DMS79 (cell line): Measurements from ENCODE around the gene GNPDA2.
A peak's percentile ranks its signal among the peaks of the same experiment; 100 is the strongest.
"Not testable (repeated sequence)": the region's sequence is repeated elsewhere in the genome, so short reads cannot be mapped to it uniquely, and the experiment has no call there.

Source experiments
- DNase-seq: peaks from one replicate; lab custom pipeline; 2025; lab: John Stamatoyannopoulos, UW

GNPDA2 gene

GRCh38 chr4:44726038-44726871 is at the start of gene GNPDA2:
Gene GNPDA2 (minus strand): TSS chr4:44726556. CDS start chr4:44722207, 4,349 bp downstream.
- DNase-seq = peak; percentile 29

GRCh38 chr4:44772340-44772739 is 46.0 kb upstream of the GNPDA2 start:
- DNase-seq = no peak

DNA sequence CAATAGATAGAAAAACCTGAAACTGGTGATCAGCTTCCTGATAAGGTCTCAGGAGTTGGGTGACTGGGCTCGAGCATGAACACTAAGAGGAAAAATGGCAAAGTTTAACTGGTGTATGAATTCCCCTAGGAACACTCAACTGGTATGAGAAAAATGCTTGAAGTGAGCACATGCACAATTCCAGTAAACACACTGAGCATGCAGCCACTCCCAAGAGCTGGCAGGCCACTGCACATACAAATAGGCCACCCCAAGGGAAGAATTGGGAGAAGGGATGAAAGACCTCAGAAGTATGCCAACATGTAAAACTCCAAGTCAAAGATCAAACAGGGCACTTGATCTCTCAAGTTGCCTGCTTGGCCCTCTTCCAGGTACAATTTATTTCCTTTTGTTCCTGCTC is 45.4 kb upstream of the GNPDA2 start:
- no peak for DNase-seq

DNA sequence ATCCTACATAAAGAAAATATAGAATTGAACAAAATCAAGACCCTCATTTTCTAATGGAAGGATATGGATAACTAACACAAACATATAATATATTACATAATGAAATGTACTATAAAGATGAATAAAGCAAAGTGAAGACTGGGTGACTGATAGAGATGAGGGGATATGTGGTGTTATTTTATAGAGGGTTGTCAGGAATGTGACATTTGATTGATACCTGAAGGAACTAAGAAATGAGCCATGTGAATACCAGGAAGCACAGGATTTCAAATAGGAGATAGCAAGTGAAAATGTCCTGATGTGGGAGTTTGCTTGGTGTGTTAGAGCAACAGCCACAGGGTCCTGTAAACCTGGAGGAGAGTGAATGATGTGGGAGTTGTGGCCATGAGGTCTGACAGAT is 40.1 kb upstream of the GNPDA2 start:
- DNase-seq = no peak

DNA sequence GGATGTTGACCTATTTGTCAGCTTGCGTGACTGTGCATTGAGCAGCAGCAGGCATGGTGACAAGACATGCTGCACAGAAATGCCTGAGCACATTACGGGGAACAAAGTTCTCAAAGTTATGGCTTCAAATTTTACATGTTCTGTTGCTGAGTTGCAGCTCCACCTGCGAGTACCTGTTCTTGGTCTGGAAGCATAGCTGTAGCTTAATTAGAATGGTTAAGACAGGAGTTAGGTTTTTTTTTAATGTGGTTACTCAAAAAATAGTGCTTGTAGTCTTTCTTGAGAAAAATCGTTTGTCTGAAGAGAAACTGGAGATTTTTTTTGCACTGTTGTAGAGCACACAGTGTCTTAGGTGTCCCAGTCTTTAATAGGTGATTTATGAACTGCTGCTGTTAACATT is 38.8 kb upstream of the GNPDA2 start:
- no peak for DNase-seq

DNA sequence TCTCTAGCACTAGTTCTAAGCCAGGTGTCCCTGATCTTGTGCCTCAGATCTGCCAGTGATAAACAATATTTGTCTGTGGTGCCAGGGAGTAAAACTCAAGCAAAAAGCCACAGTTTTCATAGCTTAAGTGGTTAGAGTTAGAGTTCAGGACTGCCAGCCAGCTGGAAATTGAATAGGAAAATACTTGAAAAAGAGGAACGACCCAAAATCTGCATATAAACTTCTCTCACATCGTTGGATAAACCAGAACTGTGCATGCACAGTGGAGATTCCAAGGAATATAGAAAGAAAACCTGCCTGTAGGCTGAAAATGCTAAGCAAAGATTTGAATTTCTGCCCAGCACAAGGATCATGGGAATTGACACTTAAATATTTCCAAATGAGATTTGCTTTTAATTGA is 35.0 kb upstream of the GNPDA2 start:
- DNase-seq = no peak

DNA sequence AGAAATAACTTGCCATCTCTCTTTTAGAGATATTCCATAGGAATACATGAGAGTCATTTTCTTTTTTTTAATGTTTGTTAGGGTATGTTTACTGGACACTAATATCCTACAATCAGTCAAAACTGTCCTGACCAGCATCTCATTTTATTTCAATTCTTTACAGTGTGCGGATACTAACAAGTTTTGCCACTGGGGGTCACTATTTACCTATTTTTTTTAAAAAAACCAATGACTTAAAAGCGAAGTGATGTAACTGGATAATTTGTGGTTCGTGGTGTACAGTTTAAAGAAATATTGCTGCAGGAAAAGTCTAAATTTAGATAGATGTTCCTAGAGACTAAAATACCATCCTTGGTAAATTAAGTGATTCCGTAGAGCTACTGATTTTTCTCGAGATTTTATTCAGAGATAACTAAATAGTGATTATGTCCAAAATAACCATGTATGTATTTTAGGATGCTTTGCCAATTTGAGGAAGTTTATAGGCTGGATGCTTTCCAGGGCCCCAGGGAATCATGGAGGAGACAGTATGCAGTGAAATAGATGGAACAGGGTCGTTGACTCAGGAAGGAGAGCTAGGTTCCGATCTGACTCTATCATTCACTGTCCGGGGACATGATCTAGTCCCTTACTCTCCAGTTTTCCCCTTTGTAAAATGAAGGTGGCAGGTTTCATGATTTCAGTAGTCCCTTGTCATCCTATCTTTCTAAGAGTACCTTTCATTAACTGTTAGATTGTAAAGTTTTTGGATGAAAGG is 34.0 kb upstream of the GNPDA2 start:
- DNase-seq = no peak

GRCh38 chr4:44756559-44756958 is 30.2 kb upstream of the GNPDA2 start:
- DNase-seq = no peak

DNA sequence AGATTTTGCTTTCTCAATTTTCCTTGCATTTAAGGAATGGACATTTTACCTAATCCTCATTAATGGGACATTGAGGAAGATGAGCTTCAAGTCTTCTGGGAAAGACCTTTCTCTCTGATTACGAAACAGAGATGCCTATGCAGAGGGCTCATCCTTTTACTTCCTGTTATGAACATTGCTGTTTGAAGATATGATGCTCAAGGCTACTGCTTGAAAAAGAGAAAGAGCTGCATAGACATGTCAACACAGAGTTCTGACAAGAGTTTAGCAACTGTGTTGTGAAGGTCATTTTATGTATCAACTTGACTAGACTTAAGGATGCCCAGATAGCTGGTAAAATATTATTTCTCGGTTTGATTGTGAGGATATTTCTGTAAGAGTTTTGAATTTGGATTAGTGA is 13.8 kb upstream of the GNPDA2 start:
- DNase-seq = no peak

GRCh38 chr4:44738615-44739014 is 12.3 kb upstream of the GNPDA2 start:
- DNase-seq = no peak

DNA sequence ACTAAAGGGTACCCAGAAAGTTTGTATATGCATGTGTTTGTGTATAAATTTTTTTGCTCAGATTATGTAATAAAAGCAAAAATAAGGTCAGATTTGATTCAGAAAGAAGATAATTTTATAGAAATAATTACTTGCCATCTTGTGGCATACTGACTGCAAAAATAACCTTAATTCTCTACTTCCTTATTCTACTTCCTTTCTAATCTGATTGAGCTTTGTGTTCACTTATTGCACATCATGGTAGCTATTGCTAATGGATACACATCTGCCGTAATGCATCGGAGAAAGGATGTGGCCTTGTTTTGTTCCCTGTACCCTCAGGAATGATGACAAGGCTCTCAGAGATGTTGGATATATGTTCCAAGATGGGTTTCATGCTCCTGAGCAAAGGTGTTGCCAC is 10.5 kb upstream of the GNPDA2 start:
- DNase-seq = no peak

DNA sequence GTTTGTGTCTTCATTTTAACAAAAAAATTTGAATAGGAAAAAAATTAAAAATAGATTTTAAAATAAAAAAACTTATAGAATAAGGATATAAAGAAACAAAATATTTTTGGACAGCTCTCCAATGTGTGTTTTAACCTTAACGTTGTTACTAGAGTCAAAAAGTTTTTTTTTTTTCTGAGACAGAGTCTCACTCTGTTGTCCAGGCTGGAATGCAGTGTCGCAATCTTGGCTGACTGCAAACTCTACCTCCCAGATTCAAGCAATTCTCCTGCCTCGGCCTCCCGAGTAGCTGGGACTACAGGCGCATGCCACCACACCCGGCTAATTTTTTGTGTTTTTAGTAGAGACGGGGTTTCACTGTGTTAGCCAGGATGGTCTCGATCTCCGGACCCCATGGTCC is 2.3 kb upstream of the GNPDA2 start:
- DNase-seq = not testable (repeated sequence)

- DNase-seq = no peak
Measured at GRCh38 chr4:44727471-44727870, 1.1 kb upstream of the GNPDA2 start.

GRCh38 chr4:44725726-44726037 is 674 bp downstream of the GNPDA2 start:
- no peak for DNase-seq

DNA sequence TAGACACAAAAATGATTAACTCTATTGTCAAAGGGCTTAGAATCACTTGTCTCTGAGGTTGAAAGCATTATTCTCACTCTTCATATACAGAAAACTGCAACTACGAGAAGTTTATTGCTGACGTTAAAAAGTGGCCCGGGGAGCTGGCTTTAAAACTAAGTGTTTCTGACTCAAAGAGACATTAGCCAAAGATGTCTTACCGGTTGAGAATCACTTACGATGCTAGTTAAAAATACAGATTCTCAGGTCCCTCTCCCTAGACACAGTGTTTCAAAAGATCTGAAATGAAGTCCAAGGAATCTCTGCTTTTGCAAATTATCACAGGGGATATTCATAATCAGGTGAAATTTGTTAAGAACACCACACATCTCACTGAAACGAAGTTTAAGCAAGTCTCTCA is 1.2 kb downstream of the GNPDA2 start:
- DNase-seq = no peak

GRCh38 chr4:44722001-44722400 is 4.4 kb downstream of the GNPDA2 start:
- no peak for DNase-seq

DNA sequence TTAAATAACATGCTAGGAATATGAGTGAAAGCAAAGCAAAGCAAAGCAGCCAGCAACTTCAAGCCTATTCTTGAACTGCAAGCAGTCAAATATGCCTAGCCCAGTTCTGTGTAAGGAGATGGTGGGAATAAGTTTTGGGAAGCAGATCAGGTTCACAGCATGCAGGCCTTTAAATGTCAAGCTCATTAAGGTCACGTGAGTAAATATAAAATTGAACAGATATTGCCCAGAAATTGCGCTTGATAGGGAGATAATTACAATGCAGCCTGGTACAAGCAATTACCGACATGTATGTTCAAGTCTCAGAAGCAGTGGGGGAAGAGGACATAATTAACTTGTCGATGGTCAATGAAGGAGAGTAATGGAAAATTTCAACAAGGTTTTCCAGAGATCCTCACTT is 6.0 kb downstream of the GNPDA2 start:
- DNase-seq = no peak

- DNase-seq = no peak
Measured at GRCh38 chr4:44716597-44716996, 9.8 kb downstream of the GNPDA2 start.

- no peak for DNase-seq
Measured at GRCh38 chr4:44713125-44713524, 13.2 kb downstream of the GNPDA2 start.

DNA sequence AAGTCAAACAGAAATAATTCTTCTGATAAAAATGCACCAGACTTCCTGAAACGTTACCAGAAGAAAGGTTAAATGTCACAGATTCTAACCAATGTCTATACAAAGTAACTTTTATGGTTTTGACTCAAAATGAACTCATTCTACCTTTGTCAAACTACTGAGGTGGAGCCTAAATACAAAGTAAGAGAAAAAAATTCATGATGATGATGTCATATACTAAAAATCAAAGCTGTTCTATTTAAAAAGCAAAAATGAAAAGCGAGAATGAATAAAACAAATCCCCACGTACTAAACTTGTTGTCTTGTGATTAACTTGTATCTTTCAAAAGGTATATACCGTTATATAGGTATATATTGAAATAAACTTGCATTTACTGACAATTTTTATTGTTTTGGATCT is 21.7 kb downstream of the GNPDA2 start:
- DNase-seq = no peak

DNA sequence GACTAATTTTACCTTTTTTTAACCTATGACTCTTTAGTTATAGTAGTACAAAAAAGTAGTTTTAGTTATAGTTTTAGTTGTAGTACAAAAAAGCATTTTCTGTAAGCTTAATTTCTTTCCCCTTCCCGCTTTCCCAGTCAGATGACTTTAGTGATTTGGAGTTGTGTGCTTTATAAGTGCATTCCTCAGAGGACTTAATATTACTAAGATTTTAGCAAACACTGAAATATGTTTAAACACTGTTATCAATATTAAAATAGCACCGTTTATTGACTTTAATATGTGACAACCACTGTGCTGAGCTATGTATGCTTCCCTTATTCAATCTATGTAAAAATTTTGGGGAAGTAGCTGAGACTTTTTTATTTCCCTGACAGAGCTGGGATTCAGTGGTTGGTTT is 25.3 kb downstream of the GNPDA2 start:
- no peak for DNase-seq

DNA sequence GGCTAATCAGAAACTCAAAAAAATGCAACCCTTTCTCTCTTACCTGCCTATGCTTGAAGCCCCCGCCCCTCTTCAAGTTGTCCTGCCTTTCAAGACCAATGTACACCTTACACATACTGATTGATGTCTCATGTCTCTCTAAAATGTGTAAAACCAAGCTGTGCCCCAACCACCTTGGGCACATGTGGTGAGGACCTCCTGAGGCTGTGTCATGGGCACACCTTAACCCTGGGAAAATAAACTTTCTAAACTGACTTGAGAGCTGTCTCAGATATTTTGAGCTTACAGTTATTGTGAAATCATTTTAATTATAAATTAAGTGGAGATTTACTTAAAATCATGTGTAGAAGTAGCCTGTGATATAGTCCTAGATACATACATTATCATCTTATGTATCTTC is 25.9 kb downstream of the GNPDA2 start:
- DNase-seq = no peak

GRCh38 chr4:44684648-44685047 is 41.7 kb downstream of the GNPDA2 start:
- no peak for DNase-seq

DNA sequence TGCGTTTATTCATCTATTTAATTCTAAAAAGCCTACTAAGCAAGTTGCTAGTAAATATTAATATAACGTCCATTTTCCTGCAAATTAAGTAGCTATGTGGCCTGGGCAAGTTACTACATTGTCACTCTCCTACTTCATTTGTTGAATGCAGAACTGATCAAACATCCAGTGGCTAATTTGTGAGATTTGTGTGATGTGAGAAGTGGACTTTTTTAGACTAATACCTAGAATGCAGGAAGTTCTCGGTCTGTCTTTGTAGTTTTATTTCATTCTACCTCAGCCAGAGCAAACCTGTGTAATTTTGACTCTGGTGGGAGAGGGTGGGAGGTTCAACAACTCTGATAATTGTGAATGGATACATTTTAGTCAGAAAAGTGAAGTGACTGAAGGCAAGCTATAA is 47.3 kb downstream of the GNPDA2 start:
- no peak for DNase-seq
